HG02798 (cell line): ENCODE results near the gene FPR2.
"Not testable (repeated sequence)": the region's sequence is repeated elsewhere in the genome, so short reads cannot be mapped to it uniquely, and the experiment has no call there.

Experiments
- ATAC-seq: cut with Tn5 transposase; IDR thresholded peaks from one replicate; pipeline ENCODE4 v1.9.1; 2021; ENCODE audit warnings: mild to moderate bottlenecking; ENCODE audit not compliant: unreplicated experiment, poor library complexity

Gene FPR2

GRCh38 chr19:51738523-51738922, 22.5 kb upstream of the FPR2 start:
- ATAC-seq: not testable (repeated sequence)

- no peak for ATAC-seq
These were observed 21.3 kb upstream of the FPR2 start for GRCh38 chr19:51739466-51740213.

- no peak for ATAC-seq
These were observed 20.6 kb upstream of the FPR2 start for GRCh38 chr19:51740356-51740755.

- no peak for ATAC-seq
These were observed 18.2 kb upstream of the FPR2 start for GRCh38 chr19:51742789-51743188.

- no peak for ATAC-seq
These were observed 17.6 kb upstream of the FPR2 start for GRCh38 chr19:51743405-51743804.

- ATAC-seq: no peak
These were observed 14.2 kb upstream of the FPR2 start for GRCh38 chr19:51746731-51747130.

GRCh38 chr19:51749979-51750378, 11.0 kb upstream of the FPR2 start:
- ATAC-seq: no peak

- no peak for ATAC-seq
These were observed 10.4 kb upstream of the FPR2 start for GRCh38 chr19:51750400-51751094.

- ATAC-seq: no peak
These were observed 9.3 kb upstream of the FPR2 start, which contains the start of gene FPR1 for GRCh38 chr19:51751655-51752054. FPR1 (minus strand) TSS chr19:51751878; CDS start chr19:51746994, 4,884 bp downstream.

- ATAC-seq: no peak
These were observed 6.9 kb upstream of the FPR2 start for GRCh38 chr19:51754109-51754508.

- no peak for ATAC-seq
These were observed 6.2 kb upstream of the FPR2 start for GRCh38 chr19:51754770-51755169.

GRCh38 chr19:51755571-51755970, 5.4 kb upstream of the FPR2 start:
- ATAC-seq: no peak

GRCh38 chr19:51761696-51762095, 716 bp downstream of the FPR2 start:
- ATAC-seq: no peak

GRCh38 chr19:51765086-51765485, 4.1 kb downstream of the FPR2 start:
- no peak for ATAC-seq

GRCh38 chr19:51766461-51766860, 5.5 kb downstream of the FPR2 start:
- no peak for ATAC-seq

GRCh38 chr19:51771376-51772130, 10.6 kb downstream of the FPR2 start:
- ATAC-seq: no peak

- no peak for ATAC-seq
These were observed 12.0 kb downstream of the FPR2 start for GRCh38 chr19:51772977-51773376.

- not testable (repeated sequence) for ATAC-seq
These were observed 15.6 kb downstream of the FPR2 start for GRCh38 chr19:51776561-51776960.

- no peak for ATAC-seq
These were observed 16.8 kb downstream of the FPR2 start for GRCh38 chr19:51777570-51778462.

GRCh38 chr19:51779181-51779580, 18.2 kb downstream of the FPR2 start:
- ATAC-seq: no peak
